ENCODE data around the gene C6orf89. TPM values are rescaled to one million over a fixed set of nuclear protein-coding genes. Genes with fewer than 3 reads are reported as not detected.
A peak's percentile ranks its signal among the peaks of the same experiment; 100 is the strongest.

Gene C6orf89
- total RNA-seq, 1 donor from 2014 or later, result 36.8 TPM

- H3K4me3 ChIP-seq, result no peak overlapping the region
- intact Hi-C loops (cut with DNase I), result no loop called here
- H3K27ac ChIP-seq, result peak overlapping the region; percentile 66
- no peaks in the 10 kb centered on the region for H3K36me3 ChIP-seq
- H3K27me3 ChIP-seq, result no peaks in the 10 kb centered on the region
- no peak for TF ChIP-seq POLR2AphosphoS5 (IDR thresholded peaks at IDR 0.05; ENCODE audit: insufficient read depth in 1 of 2, low read depth in 1 of 2)
- no peak for TF ChIP-seq CTCF (IDR thresholded peaks at IDR 0.05)
- TF ChIP-seq POLR2A (IDR thresholded peaks at IDR 0.05), result no peak
- no peaks in the 10 kb centered on the region for H3K9me3 ChIP-seq
- DNase-seq (ENCODE audit: extremely low spot score in 2 of 2), result no peak
- H3K4me1 ChIP-seq, result peaks cover 39% of the 10 kb centered on the region
These were observed 76.0 kb downstream of the C6orf89 start for GRCh38 chr6:36961441-36962435.

- H3K27ac ChIP-seq, result no peak overlapping the region
- TF ChIP-seq POLR2AphosphoS5 (IDR thresholded peaks at IDR 0.05; ENCODE audit: insufficient read depth in 1 of 2, low read depth in 1 of 2) (no peak), POLR2A (IDR thresholded peaks at IDR 0.05) (no peak), CTCF (IDR thresholded peaks at IDR 0.05) (no peak)
- peaks cover 36% of the 10 kb centered on the region for H3K4me1 ChIP-seq
- no peak for DNase-seq (ENCODE audit: extremely low spot score in 2 of 2)
- H3K36me3 ChIP-seq, result peaks cover 0 to 6% of the 10 kb centered on the region in 2 donors
- no peaks in the 10 kb centered on the region for H3K9me3 ChIP-seq
- no peaks in the 10 kb centered on the region for H3K27me3 ChIP-seq
- intact Hi-C loops (cut with DNase I), result no loop called here
- H3K4me3 ChIP-seq, result no peak overlapping the region
These were observed 77.1 kb downstream of the C6orf89 start for GRCh38 chr6:36962874-36963273.

GRCh38 chr6:36963451-36964290 is 77.9 kb downstream of the C6orf89 start:
- TF ChIP-seq CTCF (IDR thresholded peaks at IDR 0.05), result no peak
- no peak for TF ChIP-seq POLR2AphosphoS5 (IDR thresholded peaks at IDR 0.05; ENCODE audit: insufficient read depth in 1 of 2, low read depth in 1 of 2)
- no peak for TF ChIP-seq POLR2A (IDR thresholded peaks at IDR 0.05)
- H3K4me1 ChIP-seq, result peaks cover 42% of the 10 kb centered on the region
- no peaks in the 10 kb centered on the region for H3K9me3 ChIP-seq
- H3K36me3 ChIP-seq, result peaks cover 0 to 14% of the 10 kb centered on the region in 2 donors
- DNase-seq (ENCODE audit: extremely low spot score in 2 of 2), result no peak
- intact Hi-C loops (cut with DNase I), result no loop called here
- H3K4me3 ChIP-seq, result no peak overlapping the region
- H3K27me3 ChIP-seq, result no peaks in the 10 kb centered on the region
- H3K27ac ChIP-seq, result peak overlapping the region; percentile 60

- H3K36me3 ChIP-seq, result peaks cover 0 to 21% of the 10 kb centered on the region in 2 donors
- no peak overlapping the region for H3K4me3 ChIP-seq
- H3K4me1 ChIP-seq, result peaks cover 49% of the 10 kb centered on the region
- H3K9me3 ChIP-seq, result no peaks in the 10 kb centered on the region
- peak overlapping the region; percentile 60 for H3K27ac ChIP-seq
- H3K27me3 ChIP-seq, result no peaks in the 10 kb centered on the region
- intact Hi-C loops (cut with DNase I), result no loop called here
- DNase-seq (ENCODE audit: extremely low spot score in 2 of 2), result no peak
- TF ChIP-seq POLR2A (IDR thresholded peaks at IDR 0.05) (no peak), CTCF (IDR thresholded peaks at IDR 0.05) (no peak), POLR2AphosphoS5 (IDR thresholded peaks at IDR 0.05; ENCODE audit: insufficient read depth in 1 of 2, low read depth in 1 of 2) (no peak)
These were observed 78.6 kb downstream of the C6orf89 start for GRCh38 chr6:36964349-36964748.

Data from vagina (tissue), 2 donors.